HG03097 (cell line): Measurements from ENCODE around the gene PPFIA2.

Experiments used
- ATAC-seq: cut with Tn5 transposase; IDR thresholded peaks from one replicate; pipeline ENCODE4 v1.9.1; 2021; ENCODE audit not compliant: unreplicated experiment, low FRiP score

The PPFIA2 gene

GRCh38 chr12:81759190-81760051, at the start of gene PPFIA2:
TSS of gene PPFIA2 (minus strand) at chr12:81759350.
- ATAC-seq, result no peak

GRCh38 chr12:81800298-81801148, 41.4 kb upstream of the PPFIA2 start:
- ATAC-seq, result no peak

DNA sequence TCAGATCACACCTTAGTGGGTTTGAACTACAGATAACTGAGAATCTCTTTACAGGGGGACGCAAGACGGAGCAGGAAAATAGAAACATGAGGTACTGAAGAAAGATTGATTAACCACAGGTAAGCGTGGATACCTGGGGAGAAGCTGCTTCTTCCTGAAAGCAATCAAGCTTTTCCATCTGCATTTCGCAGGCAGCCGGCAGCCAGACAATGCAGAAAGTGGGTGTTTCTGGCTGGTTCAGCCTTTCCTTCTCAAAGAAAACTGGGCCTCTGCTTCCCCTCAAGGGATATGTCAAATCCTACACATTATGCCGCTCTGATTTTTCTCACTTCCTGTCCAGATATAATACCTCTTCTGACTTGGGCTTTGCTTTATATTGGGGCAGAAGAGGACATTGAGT, 39.1 kb upstream of the PPFIA2 start:
- no peak for ATAC-seq

- no peak for ATAC-seq
Observed at GRCh38 chr12:81797100-81797499, 38.0 kb upstream of the PPFIA2 start.

GRCh38 chr12:81792666-81793065, 33.5 kb upstream of the PPFIA2 start:
- ATAC-seq, result no peak

GRCh38 chr12:81779216-81779615, 20.1 kb upstream of the PPFIA2 start:
- ATAC-seq, result no peak

DNA sequence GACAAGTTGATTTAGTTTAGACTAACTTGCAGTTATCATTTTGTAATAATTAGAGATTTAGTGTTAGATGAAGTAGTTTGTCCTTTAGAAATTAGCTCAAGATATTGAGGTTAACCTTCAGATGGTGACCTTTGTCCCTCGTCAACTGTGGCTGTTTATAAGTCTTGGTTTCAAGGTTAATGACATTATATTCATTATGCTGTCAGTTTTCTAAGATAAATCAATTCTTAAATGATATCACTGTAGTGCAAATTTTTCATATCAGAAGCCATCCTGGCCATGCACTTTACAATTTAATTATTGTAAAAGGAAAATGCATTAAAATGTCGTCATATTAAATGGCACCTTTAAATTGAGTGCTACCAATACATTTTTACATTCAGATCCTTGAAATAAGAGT, 19.6 kb upstream of the PPFIA2 start:
- no peak for ATAC-seq

DNA sequence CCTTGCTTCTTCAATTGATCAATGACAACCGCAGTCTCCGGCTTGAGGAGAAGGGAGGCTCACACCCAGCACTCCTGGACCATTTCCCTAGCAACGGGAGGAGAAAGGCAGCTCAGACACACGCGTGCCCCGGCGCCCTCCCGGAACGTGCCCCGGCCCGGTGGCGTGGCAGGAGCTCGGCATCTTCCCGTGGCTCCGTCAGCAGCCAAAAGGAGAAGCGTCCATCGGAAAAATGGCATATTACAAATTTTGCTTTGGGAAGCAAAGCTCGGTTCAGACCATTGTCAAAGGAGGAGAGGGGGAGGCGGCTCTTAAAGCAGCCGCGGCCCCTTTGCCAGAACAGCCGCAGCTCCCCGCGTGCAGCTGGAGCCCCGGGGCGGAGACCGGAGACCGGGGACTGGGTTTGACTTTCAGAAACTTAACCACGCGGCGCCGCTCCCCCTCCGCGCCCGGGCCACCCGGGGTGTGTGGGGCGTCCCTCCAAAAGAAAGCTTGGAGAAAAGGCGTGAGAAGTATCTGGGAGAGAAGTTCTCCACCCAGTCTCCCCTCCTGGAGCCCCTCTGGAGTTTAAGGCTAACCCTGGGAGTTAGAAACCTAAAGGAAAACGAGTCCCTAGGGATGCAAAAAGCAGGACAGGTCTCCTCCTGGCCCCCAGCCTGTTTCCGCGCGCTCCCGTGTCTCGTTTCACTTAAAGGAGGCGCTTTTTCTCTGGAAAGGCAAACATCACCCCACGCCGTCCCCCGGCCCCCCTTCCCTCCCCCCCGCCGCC, 545 bp downstream of the PPFIA2 start:
- no peak for ATAC-seq

- no peak for ATAC-seq
Observed at GRCh38 chr12:81757731-81758365, 1.3 kb downstream of the PPFIA2 start.

GRCh38 chr12:81729781-81730180, 29.4 kb downstream of the PPFIA2 start:
- ATAC-seq, result no peak

DNA sequence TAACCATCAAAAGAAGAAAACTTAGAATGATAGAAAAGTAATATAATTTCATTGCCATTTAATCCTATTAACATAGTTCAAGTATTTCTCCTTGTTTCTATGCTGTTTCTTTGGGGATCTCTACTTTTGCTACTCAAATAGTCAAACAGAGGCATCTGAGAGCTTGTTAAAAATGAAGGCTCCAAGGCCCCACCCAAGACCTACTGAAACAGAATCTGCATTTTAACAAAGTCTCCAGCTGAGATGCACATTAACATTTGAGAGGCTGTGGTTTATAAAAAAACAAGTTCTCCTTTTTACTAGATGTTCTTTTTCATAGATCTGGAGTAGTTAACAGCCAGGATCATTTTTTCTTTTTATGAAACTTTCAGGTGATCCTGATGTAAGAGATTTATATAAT, 31.8 kb downstream of the PPFIA2 start:
- no peak for ATAC-seq

DNA sequence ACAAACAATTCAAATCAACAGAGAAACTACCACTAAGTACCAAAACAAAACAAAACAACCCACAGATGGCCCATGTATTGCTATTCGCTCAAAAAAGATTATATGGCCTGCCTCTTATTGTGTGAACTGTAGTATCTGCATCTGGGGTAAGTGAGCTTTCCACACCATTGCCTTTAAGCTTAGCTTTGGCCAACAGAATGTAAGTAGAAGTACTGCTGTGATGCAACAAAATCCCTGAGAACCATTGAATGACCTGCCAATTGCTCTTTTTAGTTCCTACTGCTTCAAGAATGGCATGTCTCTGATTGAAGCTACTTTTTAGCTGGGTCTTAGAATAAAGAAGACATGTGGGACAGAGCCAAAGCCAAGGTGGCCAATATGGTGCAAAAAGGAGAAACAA, 32.5 kb downstream of the PPFIA2 start:
- no peak for ATAC-seq

GRCh38 chr12:81723361-81723760, 35.8 kb downstream of the PPFIA2 start:
- no peak for ATAC-seq

GRCh38 chr12:81722004-81722403, 37.1 kb downstream of the PPFIA2 start:
- no peak for ATAC-seq

DNA sequence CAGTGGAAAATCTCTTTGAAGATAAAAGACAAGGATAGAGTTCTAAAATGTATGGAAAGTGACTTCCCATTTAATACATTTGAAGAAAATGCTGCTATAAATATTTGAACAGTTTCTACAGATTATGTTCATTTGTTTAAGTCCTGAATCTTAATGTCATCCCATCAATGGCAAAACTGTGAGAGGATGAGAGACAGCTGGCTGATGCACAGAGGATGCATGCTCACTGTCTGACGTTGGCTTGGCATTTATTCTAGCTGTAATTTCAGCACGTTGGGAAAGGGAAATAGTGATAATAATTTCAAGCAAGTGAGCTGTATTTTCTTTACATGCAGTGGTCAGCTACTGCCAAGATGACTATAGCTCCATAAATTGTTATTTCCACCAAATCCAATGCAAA, 40.5 kb downstream of the PPFIA2 start:
- no peak for ATAC-seq

- ATAC-seq, result no peak
Observed at GRCh38 chr12:81712536-81712935, 46.6 kb downstream of the PPFIA2 start.

DNA sequence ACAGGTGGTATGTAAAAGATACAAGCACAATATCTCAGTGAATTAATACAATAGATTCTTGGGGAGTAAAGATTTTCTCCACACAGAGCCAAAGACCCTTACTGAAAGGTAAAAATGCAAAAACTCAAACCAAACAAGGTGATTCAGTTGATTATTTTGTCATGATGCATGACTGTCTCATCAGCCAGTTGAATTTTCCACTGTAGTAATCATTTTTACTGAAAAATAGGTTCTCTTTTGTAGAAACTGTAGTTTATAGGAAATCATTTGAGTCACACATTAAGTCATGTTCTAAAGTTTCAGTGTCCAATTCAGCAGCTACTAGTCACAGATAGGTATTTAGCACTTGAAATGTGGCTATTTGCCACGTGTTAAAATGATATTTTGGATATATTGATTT, 53.6 kb downstream of the PPFIA2 start:
- ATAC-seq, result no peak

- ATAC-seq, result no peak
Observed at GRCh38 chr12:81699551-81699950, 59.6 kb downstream of the PPFIA2 start.

DNA sequence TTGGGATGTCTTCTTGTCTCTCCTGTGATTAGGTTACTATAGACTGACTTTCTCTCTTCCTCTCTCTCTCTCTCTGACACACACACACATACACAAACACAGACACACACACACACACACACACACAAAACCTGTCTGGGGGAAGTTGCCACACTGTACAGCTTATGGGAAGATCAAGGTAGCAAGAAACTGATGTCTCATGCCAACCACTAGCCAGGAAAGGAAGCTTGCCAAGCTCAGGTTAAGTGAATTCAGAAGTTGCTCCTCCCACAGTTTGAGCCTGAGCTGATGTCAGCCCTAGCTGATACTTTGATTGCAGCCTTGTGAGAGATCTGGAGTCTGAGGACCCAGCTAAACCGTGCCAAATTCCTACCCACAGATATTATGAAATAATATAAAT, 67.1 kb downstream of the PPFIA2 start:
- ATAC-seq, result no peak

DNA sequence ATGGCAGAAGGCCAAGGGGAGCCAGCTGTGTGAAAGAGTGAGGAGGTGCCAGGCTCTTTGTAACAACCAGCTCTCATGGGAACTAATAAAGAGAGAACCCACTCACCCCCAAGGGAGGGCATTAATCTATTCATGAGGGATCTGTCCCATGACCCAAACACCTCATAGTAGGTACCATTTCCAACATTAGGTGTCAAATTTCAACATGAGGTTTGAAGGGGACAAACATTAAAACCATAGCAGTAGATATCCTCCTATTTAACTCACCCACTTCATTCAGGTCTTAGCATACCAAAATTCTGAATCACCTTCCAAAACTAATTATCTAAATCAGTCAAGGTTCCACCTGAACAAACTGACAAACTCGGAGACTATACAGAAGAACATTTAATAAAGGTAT, 75.3 kb downstream of the PPFIA2 start:
- ATAC-seq, result no peak

GRCh38 chr12:81679614-81680013, 79.5 kb downstream of the PPFIA2 start:
- no peak for ATAC-seq
